Anterior cingulate cortex (tissue), 58 donors: ENCODE results near the gene KCTD4.
"Not testable (repeated sequence)": the region's sequence is repeated elsewhere in the genome, so short reads cannot be mapped to it uniquely, and the experiment has no call there.

Source experiments
- DNase-seq, 58 donors: peaks; one replicate each; lab custom pipeline; 2025; lab: John Stamatoyannopoulos, UW

KCTD4 gene

DNA sequence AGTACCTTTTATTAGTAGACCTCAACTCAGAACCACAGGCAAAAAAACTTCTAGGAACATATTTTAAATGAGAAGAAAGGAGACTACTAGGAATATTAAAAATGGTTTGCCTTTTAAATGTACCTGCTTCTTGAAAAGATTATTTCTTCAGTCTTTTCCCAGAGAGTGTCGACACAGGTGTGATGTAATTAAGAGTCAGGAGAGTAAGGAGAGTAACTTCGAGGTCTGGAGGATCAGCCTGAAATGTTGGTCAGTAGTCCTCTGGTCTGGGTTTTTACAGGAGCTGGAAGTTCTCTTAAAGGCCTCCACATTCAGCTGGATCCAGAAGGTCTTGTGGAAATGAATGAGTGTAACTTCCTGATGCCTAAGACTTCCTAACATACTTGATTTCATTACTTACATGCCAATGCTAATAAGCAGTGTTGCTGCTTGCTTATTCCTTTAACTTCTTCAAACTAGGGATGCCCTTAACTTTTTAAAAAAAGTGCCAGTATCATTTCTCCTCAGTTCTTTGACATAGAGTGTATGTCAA, at the start of gene KCTD4:
KCTD4 (minus strand) TSS at position 345 of the 532 bp plus-strand sequence. CDS start 6,478 bp downstream, outside the sequence.
- no peak for DNase-seq

DNA sequence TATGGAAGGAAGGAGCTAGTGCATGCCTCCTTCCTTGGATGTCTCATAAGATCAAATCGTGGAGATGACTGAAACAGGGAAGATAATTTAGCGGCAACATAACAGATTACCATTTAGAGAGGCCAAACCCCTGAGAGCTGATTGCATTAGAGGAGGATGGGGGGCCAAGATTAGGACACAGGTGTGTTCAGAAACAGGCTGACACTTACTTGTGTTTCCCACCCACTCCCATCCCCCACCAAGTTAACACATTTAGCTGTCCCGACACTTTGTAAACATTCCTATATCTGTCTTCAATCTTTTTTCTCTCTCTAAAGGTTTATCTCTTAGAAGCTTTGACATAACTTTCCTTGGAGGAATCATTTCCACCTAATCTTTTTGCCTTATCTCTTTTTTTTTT, 48.8 kb upstream of the KCTD4 start:
- no peak for DNase-seq

DNA sequence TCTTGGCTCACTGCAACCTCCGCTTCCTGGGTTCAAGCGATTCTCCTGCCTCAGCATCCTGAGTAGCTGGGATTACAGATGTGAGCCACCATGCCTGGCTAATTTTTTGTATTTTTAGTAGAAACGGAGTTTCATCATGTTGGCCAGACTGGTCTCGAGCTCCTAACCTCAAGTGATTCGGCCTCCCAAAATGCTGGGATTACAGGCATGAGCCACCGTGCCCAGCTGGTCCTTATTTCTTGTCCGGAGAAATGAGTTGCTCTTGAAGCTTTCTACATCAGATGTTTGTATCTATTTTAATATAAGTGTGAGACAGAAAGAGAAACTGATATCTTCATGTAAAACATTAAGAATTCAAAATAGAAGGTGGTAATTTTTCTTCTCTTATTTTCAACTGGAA, 43.9 kb upstream of the KCTD4 start:
- DNase-seq: not testable (repeated sequence)

DNA sequence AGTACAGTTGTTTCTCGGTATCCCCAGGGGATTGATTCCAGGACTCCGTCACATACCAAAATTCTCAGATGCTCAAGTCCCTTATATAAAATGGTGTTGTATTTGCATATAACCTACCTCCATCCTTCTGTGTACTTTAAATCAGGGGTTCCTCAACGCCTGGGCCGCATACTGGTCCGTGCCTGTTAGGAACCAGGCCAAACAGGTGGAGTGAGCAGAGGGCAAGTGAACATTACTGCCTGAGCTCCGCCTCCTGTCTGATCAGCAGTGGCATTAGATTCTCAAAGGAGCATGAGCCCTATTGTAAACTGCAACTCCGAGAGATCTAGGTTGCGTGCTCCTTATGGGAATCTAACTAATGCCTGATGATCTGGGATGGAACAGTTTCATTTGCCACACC, 42.2 kb upstream of the KCTD4 start:
- no peak for DNase-seq

DNA sequence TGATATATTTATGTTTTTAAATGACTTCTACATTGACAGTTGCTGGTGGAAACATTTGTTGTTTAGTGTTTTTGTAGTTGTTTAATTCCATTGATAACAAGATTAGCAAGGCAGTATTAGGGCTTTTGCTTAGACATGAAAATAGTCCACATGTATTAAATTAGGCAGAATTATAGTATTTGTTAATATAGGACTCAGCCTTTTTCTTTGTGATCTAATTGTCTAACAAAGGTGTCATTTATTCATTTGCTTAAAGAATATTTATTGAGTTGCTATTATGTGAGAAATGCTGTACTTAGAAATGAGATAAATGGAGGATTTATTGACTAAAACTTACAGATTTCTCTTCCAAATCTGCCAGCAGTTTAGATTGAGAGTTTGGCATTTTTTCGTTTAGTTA, 41.7 kb upstream of the KCTD4 start:
- no peak for DNase-seq

DNA sequence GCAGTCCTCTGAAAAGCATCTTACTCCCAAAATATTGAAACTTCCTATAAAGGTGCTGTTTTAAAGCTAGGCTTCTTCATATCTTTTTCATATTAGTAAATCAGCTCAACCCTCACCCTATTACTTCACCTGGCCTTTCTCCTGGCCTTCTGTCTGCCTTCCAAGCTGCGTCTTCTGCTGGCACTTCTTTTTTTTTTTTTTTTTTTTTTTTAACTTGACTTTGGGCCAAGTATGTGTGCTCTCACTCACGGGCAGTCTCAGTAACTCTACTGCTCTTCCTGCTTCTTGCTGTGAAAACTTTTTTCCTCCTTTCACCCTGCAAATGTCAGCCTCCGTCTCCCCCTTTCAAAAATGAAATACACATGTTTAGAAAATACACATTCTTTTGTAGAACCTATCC, 41.2 kb upstream of the KCTD4 start:
- DNase-seq: no peak

DNA sequence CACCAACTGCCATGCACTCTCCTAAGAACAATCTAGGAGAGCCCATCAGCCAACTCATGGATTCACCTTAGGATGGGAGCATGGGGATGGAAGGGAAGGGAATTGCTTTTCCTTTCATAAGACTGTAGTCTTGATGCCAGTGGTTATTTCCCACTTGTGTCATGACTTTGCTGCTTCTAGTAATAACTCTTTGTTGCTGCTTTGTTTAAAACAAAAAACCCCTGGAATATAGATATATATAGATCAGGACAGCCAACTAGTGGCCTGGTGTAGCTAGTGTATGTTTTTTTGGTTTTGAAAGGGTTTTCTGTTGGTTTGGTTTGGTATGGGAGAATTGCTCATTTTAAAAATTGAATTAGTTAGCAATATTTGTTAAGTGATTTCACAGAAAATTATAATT, 39.3 kb upstream of the KCTD4 start:
- DNase-seq: no peak

DNA sequence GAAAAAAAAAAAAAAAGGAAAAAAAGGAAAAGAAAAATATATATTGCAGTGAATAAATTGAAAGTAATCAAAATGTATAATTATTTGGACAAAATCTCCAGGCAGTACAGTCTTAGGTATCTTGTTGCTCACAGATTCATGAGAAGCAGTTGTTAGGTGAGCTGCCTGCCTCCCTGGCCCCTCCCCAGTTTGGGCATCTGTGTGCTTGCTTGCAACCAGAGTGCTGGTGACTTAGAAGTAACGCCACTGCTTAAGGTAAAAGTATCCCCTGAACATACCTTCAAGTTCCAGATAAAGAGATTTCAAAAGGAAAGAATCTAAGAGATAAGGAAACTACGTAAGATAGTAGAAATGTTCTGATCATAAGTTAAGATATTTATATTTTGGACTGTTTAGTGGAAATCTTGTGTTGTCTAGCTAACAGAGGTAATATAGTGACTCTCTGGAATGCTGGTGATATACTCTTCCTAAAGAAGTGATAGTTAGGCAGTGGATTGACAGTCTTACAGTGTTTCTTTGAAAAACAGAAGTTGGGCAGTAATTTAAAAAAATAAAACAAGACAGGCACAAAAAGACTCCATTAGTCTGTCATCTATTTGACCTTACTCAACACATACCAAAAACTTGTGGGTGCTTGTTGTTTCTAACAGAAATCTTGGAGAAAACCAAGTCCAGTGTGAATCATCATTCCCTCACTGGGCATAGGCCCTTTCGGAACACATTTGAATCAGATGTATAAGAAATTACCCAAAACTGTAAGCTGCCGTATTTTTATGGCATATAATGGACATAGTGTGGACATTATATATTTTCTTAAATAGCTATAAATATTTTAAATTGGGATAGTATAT, 38.3 kb upstream of the KCTD4 start:
- no peak for DNase-seq

DNA sequence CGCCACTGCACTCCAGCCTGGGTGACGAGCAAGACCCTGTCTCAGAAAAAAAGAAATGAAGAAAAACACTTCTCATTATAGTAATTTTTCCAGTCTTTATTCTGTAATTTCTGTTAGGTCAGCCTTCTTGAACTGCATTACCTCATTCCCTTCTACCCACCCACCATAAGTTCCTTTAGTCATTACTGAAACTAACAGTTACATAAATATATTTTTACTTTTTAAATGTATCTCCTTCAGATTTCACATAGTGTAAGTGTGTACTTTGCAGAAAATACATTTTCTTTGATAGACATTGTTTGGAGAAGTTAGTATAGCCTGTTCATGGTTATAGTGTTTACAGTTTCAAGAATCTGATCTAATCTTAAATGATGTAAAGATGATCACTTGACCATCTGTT, 31.7 kb upstream of the KCTD4 start:
- no peak for DNase-seq

DNA sequence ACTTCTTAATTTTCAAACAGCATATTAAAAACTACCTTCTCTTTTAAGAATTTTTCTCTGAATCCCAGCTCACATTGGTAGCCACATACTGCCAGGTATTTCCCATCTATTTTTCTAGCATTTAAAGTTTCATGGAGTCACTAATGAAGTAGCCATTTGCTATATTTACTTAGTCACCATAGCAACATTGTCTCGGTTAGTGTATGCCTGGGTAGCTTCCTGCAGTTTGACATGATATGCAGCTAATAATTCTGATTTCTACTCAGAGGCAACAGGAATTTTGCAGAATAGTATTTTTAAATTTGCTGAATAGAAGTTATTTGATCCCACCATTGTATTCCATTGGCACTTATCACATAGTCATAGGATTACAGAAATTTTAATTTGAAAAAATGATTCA, 30.9 kb upstream of the KCTD4 start:
- no peak for DNase-seq

DNA sequence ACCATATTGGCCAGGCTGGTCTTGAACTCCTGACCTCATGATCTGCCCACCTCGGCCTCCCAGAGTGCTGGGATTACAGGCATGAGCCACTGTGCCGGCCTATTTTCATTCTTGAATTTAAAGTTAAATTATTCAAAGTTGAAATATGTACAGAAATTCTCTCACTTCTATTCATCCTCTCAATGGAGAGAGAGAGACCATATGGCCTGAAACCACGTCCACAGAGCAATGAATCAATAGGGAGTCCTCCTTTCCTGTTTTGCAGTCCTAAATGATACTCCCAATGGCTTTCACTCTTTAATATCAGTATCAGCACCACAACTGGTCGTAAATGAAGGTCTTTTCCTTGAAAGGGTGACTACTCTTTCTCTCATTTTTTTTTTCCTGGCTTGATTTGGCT, 30.5 kb upstream of the KCTD4 start:
- no peak for DNase-seq

DNA sequence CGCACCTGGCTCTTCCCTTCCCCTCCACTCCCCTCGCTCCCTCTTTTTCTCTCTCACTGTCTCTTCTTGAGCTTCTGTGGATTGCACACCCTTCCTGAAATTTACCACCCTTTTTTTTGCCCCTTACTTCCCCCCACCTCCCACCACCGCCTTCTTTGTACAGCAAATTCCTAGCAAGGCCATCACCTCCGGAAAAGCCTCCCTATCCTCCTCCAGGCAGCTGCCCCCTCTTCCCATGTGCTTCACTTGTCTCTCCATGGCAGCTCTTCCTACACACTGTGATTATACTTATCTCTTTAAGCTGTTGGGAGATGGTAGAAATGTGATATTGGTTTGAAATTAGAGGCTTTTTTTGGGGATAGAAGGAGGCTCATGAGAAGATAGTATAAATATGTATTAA, 28.3 kb upstream of the KCTD4 start:
- no peak for DNase-seq

DNA sequence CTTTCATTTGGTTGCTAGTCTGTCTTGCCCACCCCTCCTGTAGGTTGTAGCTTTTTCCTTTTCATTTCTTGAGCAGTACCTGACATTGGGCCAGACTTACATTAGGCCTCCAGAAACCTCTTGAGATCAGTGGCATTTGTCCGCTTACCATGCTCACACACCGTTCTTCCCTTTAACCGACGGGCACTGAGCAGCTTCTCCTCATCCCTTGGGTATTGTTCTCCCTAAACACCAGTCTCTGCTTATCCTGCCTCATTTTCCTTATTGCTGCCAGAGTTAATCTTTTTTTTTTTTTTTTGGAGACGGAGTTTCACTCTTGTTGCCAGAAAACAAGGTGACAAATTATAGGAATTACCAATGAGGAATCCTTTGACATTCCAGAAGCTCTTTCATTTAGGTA, 27.2 kb upstream of the KCTD4 start:
- DNase-seq: no peak

DNA sequence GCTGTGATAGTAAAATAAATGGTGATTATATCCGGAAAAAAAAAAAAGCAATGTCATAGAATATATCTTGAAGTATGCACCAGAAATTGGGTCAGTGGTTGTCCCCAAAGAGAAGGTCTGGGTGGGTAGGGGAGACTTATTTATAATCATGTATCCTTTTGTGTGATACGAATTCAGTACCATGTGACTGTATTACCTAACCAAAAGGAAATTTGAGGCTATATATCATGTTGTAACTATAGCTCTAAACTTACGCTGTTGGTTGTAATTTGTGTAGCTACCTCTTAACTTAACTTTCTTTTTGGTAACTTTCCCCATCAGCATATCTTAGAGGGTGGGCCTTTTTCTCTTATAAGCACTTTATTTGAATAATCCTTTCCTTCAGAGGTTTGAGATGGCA, 25.2 kb upstream of the KCTD4 start:
- DNase-seq: no peak

DNA sequence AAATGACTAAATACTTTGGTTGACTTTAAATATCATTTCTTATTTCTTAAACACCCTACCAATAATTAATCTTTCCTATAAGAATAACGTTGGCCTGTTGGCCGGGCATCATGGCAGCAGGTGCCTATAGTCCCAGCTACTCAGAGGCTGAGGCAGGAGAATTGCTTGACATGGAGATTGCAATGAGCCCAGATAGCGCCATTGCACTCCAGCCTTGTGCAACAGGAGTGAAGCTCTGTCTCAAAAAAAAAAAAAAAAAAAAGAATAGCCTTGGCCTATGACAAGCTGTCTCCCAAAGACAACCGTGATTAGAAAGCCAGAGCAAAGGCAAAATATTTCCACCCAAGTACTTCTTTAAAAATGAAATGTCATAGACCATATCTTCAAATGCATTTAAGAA, 24.5 kb upstream of the KCTD4 start:
- no peak for DNase-seq

DNA sequence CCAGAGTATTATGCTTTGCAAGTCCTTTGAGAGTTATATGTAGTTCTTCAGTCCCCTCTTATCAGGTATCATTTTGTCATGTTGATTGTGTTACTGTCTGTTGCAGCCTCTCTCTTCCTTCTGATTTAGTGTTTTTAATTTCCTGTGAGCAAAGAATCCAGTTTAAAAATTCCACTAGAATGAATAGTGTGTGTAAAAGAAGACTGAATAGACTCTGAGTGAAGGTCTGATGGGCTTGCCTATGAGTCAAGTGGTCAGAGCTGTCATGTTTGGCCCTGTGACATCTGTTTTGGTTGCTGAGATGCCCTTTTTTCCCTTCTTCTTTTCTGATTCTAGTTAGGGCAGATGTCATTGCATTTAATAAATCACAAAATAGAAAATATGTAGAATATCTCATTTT, 23.3 kb upstream of the KCTD4 start:
- no peak for DNase-seq

DNA sequence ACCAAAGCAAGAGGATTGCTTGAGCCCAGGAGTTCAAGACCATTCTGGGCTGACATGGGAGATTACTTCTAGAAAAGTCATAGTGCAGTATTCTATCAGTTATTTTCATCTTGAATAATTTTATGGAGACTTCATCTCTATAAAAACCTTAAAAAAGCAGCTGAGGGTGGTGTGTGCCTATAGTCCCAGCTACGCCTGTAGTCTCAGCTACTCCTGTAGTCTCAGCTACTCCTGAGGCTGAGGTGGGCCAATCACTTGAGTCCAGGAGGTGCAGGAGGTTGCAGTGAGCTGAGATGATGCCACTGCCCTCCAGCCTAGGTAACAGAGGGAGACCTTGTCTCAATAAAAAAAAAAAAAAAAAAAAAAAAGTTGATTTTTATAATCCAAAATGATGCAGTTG, 22.1 kb upstream of the KCTD4 start:
- no peak for DNase-seq

DNA sequence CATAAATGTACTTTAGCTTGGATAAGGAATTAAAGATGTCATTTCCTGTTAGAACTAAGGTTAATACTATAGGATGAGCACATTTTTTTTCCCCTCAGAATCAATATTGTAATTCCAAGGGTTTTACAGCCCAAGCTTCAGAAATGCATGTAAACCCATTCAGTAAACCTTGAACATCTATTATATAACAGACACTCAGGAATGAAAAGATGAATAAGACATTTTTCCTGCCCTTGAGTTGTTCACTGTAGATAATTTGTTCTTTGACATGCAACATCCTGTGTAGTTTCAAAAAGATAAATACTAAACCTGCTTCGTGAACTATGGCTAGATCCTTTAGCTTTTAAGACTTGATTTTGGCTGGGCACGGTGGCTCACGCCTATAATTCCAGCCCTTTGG, 21.7 kb upstream of the KCTD4 start:
- no peak for DNase-seq

DNA sequence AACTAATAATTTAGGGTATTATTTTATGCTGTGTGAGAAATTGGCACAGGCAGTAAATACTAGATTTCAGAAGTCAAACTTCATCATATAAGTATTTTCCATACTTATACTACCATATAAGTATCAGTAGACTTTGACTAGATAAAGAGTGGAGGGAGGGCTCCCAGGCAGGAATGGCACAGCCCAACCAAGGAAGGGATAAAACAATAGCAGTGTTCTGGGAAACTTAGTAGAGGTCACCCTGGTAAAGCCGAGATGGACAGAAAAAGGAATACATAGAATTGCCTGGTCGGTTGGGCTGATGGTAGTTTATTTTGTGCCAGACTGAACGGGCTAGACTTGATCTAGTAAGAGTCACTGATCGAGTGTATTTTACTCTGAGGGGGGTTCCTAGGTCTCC, 19.6 kb upstream of the KCTD4 start:
- no peak for DNase-seq

DNA sequence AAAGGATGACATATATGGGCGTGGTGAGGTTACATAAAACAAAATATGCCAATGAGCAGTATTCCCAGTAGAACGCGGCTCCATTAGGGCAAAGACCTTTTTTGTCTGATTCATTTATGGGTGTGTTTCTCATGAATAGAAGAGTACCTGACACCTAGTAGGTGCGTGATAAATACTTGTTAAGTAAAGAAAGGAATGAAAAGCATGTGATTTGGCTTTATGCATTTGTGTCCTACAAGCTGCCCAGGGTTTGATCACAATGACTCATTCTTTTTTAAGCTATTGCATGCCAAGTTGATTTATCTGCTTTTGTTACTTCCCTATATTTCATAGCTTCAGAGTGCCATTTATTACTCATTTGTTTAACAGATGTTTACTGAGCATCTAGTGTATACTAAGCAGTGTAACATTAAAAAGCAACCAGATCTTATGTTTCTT, 19.1 kb upstream of the KCTD4 start:
- no peak for DNase-seq

DNA sequence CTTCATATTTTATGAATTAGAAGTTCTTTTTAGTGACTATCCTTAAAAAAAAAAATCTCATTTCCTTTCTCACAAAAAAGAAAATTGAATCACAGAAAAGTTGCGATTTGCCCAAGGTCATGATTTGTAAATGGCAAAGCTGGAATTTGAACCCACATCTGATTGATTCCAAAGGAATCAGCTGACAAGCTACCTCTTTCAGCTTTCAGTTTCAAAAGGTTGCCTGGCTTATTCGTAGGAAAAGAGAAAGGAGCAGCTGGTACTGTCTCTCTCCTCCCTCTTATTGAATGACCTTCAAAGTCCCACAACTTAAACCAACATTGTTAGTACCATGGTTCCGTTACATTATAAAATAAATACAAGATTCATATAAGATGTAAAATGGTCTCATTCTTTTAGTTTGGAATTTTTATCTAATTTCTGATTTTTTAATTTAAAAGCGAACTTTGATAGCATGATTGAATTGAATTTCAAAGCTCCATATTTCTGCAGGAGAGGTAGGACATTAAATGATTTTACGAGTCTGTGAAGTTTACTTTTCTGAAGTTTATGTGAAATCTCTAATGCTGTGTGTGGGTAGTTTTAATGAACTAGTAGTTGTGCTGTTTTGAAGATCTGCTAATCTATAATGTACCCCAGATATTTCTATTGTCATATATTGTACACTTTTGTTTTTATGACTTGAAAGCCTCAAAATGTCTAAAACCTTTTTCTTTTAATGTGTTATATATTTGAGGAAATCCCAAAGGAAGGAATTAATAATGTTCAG, 18.5 kb upstream of the KCTD4 start:
- DNase-seq: no peak

DNA sequence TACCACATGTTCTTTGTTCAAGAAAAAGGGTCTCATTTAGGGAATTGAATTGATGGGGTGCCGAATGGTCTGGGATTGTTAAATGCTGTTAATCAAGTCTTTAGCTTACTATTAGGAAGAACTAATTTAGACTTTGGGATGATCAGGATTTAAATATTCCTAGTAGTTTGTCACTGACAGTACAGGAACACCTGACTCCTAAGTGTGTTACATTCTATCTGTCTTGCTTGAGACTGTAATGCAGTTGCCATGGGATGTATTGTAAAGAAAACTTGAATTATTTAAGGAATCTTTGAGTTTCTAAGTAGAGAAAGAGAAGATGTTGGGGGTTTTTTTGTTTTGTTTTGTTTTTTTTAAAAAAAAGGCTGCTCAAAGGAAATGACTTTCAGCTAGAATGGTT, 17.8 kb upstream of the KCTD4 start:
- no peak for DNase-seq
